GM18951 (cell line): ENCODE data around the gene MAS1L.

Source experiments
- POLR2A ChIP-seq: IDR thresholded peaks from 4 replicates; pipeline ENCODE4 v1.6.1; 2011; ENCODE audit warnings: mild to moderate bottlenecking; ENCODE audit not compliant: insufficient read length, insufficient read depth; ENCODE audit errors: extremely low read depth
- in situ Hi-C: fragments of 300-500 bp; cut with MboI; formaldehyde crosslinking; loops from one replicate; pipeline ENCODE4 v1.12.0; 2022; ENCODE audit warnings: low sequenced_read_pairs, mixed read lengths, inconsistent platforms; ENCODE audit not compliant: unreplicated experiment

Gene MAS1L

GRCh38 chr6:29487131-29487530 is 625 bp downstream of the MAS1L start:
- in situ Hi-C loops: no loop called here
- no peak for TF ChIP-seq POLR2A

GRCh38 chr6:29486577-29486976 is 1.2 kb downstream of the MAS1L start:
- TF ChIP-seq POLR2A: no peak

GRCh38 chr6:29483735-29484134 is 4.0 kb downstream of the MAS1L start:
- in situ Hi-C loops: no loop called here
- TF ChIP-seq POLR2A: no peak

More at GRCh38 chr6:29486577-29486976, 1.2 kb downstream of the MAS1L start:
- in situ Hi-C loops: no loop called here

- in situ Hi-C loops: no loop called here
Measured at GRCh38 chr6:29483186-29483585, 4.6 kb downstream of the MAS1L start.

GRCh38 chr6:29479560-29479959 is 8.2 kb downstream of the MAS1L start:
- in situ Hi-C loops: no loop called here
- TF ChIP-seq POLR2A: no peak

More at GRCh38 chr6:29483186-29483585, 4.6 kb downstream of the MAS1L start:
- TF ChIP-seq POLR2A: no peak

- TF ChIP-seq POLR2A: no peak
- in situ Hi-C loops: no loop called here
Measured at GRCh38 chr6:29478740-29479139, 9.0 kb downstream of the MAS1L start.

- in situ Hi-C loops: no loop called here
- no peak for TF ChIP-seq POLR2A
Measured at GRCh38 chr6:29477923-29478450, 9.8 kb downstream of the MAS1L start.

- no peak for TF ChIP-seq POLR2A
- in situ Hi-C loops: no loop called here
Measured at GRCh38 chr6:29474996-29475395, 12.8 kb downstream of the MAS1L start.

GRCh38 chr6:29466241-29466640 is 21.5 kb downstream of the MAS1L start:
- in situ Hi-C loops: no loop called here

GRCh38 chr6:29465801-29466200 is 22.0 kb downstream of the MAS1L start:
- TF ChIP-seq POLR2A: no peak
- in situ Hi-C loops: no loop called here

More at GRCh38 chr6:29466241-29466640, 21.5 kb downstream of the MAS1L start:
- no peak for TF ChIP-seq POLR2A

GRCh38 chr6:29465279-29465678 is 22.5 kb downstream of the MAS1L start:
- TF ChIP-seq POLR2A: no peak
- in situ Hi-C loops: no loop called here

GRCh38 chr6:29462022-29462421 is 25.7 kb downstream of the MAS1L start:
- TF ChIP-seq POLR2A: no peak
- in situ Hi-C loops: no loop called here

GRCh38 chr6:29461021-29461814 is 26.5 kb downstream of the MAS1L start:
- no peak for TF ChIP-seq POLR2A
- in situ Hi-C loops: no loop called here

- in situ Hi-C loops: no loop called here
Measured at GRCh38 chr6:29456971-29457370, 30.8 kb downstream of the MAS1L start, which contains the start of the genes OR11A1 and OR2H1. Gene OR11A1 (minus strand): TSS chr6:29457071. CDS start chr6:29427641, 29,430 bp downstream. Gene OR2H1 (plus strand): TSS chr6:29457155. CDS start chr6:29461770, 4,615 bp downstream.

More at GRCh38 chr6:29456971-29457370, 30.8 kb downstream of the MAS1L start, which contains the start of the genes OR11A1 and OR2H1:
- TF ChIP-seq POLR2A: no peak
